Colonic mucosa (tissue), 4 donors: ENCODE data around the gene CDC5L. TPM values are rescaled to one million over a fixed set of nuclear protein-coding genes. Genes with fewer than 3 reads are reported as not detected.

Experiments
- DNase-seq: peaks from one replicate; pipeline ENCODE4 v3.0.0-alpha.2; 2020
- H3K27ac ChIP-seq: fragments of 200-600 bp; one replicate; pipeline ENCODE4 v1.8.0; 2021
- H3K27me3 ChIP-seq: fragments of 200-600 bp; one replicate; pipeline ENCODE4 v1.8.0; 2021
- H3K36me3 ChIP-seq: fragments of 200-600 bp; one replicate; pipeline ENCODE4 v1.8.0; 2021
- H3K4me1 ChIP-seq: fragments of 200-600 bp; one replicate; pipeline ENCODE4 v1.8.0; 2021; ENCODE audit warnings: mild to moderate bottlenecking
- H3K4me3 ChIP-seq: fragments of 200-600 bp; one replicate; pipeline ENCODE4 v1.8.0; 2021
- H3K9ac ChIP-seq, 2 donors: one replicate each; pipeline ENCODE4 v1.7.0; 2013; ENCODE audit warnings: control low read depth in 2 of 2, low read depth in 2 of 2, low read length in 2 of 2
- H3K9me3 ChIP-seq: fragments of 200-600 bp; one replicate; pipeline ENCODE4 v1.8.0; 2021
- CTCF ChIP-seq: fragments of 200-600 bp; IDR thresholded peaks from one replicate; pipeline ENCODE4 v1.8.0; 2022; ENCODE audit warnings: antibody characterized with exemption, mild to moderate bottlenecking
- intact Hi-C: fragments of 100-400 bp; cut with DNase I; formaldehyde crosslinking; loops from one replicate; pipeline ENCODE4 v1.14.1; 2022
- total RNA-seq, 2 donors: library from RNA; stranded (reverse); fragmentation: NEBNext Ultra II Directional in 1 of 2; extraction: Animal tissue kit (Norgen Biotek cat#: 25700) in 1 of 2; gene quantifications; one replicate each; pipeline ENCODE4 v1.2.1, GENCODE V29; 2021
- donor health status: healthy.
- donor health status: DM: no; HTN: no; CAD: no.
- donor health status: DM: no; HTN: no; CAD: no.

Gene CDC5L
- total RNA-seq, 2 donors from 2014 or later: 20.6 to 20.8 TPM

GRCh38 chr6:44456966-44457292 is 69.4 kb downstream of the CDC5L start:
- Histone ChIP-seq H3K36me3 (no peaks in the 10 kb centered on the region), H3K27me3 (no peaks in the 10 kb centered on the region), H3K9me3 (no peaks in the 10 kb centered on the region), H3K27ac (no peak overlapping the region), H3K9ac (no peak overlapping the region), H3K4me1 (no peaks in the 10 kb centered on the region), H3K4me3 (no peak overlapping the region)
- intact Hi-C loops: no loop called here
- DNase-seq: no peak
- no peak for TF ChIP-seq CTCF

- Histone ChIP-seq H3K27ac (no peak overlapping the region), H3K9ac (no peak overlapping the region), H3K4me3 (no peak overlapping the region), H3K36me3 (no peaks in the 10 kb centered on the region), H3K27me3 (no peaks in the 10 kb centered on the region), H3K4me1 (no peaks in the 10 kb centered on the region), H3K9me3 (no peaks in the 10 kb centered on the region)
- intact Hi-C loops: no loop called here
- no peak for DNase-seq
- no peak for TF ChIP-seq CTCF
Measured at GRCh38 chr6:44457596-44457995, 70.1 kb downstream of the CDC5L start.

- no peak for DNase-seq
- TF ChIP-seq CTCF: no peak
- intact Hi-C loops: no loop called here
- H3K27ac ChIP-seq: no peak overlapping the region
- no peaks in the 10 kb centered on the region for H3K27me3 ChIP-seq
- no peaks in the 10 kb centered on the region for H3K9me3 ChIP-seq
- no peaks in the 10 kb centered on the region for H3K4me1 ChIP-seq
- no peak overlapping the region for H3K4me3 ChIP-seq
- H3K9ac ChIP-seq: no peak overlapping the region
- H3K36me3 ChIP-seq: no peaks in the 10 kb centered on the region
Measured at GRCh38 chr6:44458551-44458950, 71.0 kb downstream of the CDC5L start.

GRCh38 chr6:44462335-44462734 is 74.8 kb downstream of the CDC5L start:
- no peaks in the 10 kb centered on the region for H3K9me3 ChIP-seq
- no peaks in the 10 kb centered on the region for H3K4me1 ChIP-seq
- no peak overlapping the region for H3K27ac ChIP-seq
- H3K9ac ChIP-seq: no peak overlapping the region
- H3K4me3 ChIP-seq: no peak overlapping the region
- intact Hi-C loops: no loop called here
- DNase-seq: no peak
- no peaks in the 10 kb centered on the region for H3K27me3 ChIP-seq
- H3K36me3 ChIP-seq: no peaks in the 10 kb centered on the region
- TF ChIP-seq CTCF: no peak

- Histone ChIP-seq H3K27ac (no peak overlapping the region), H3K4me3 (no peak overlapping the region), H3K9me3 (no peaks in the 10 kb centered on the region), H3K36me3 (no peaks in the 10 kb centered on the region), H3K9ac (no peak overlapping the region), H3K27me3 (no peaks in the 10 kb centered on the region), H3K4me1 (no peaks in the 10 kb centered on the region)
- no peak for DNase-seq
- intact Hi-C loops: no loop called here
- no peak for TF ChIP-seq CTCF
Measured at GRCh38 chr6:44462797-44463727, 75.6 kb downstream of the CDC5L start.
